ENCODE data around the gene HSD11B1L.

The HSD11B1L gene, protein sequence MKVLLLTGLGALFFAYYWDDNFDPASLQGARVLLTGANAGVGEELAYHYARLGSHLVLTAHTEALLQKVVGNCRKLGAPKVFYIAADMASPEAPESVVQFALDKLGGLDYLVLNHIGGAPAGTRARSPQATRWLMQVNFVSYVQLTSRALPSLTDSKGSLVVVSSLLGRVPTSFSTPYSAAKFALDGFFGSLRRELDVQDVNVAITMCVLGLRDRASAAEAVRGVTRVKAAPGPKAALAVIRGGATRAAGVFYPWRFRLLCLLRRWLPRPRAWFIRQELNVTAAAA

DNA sequence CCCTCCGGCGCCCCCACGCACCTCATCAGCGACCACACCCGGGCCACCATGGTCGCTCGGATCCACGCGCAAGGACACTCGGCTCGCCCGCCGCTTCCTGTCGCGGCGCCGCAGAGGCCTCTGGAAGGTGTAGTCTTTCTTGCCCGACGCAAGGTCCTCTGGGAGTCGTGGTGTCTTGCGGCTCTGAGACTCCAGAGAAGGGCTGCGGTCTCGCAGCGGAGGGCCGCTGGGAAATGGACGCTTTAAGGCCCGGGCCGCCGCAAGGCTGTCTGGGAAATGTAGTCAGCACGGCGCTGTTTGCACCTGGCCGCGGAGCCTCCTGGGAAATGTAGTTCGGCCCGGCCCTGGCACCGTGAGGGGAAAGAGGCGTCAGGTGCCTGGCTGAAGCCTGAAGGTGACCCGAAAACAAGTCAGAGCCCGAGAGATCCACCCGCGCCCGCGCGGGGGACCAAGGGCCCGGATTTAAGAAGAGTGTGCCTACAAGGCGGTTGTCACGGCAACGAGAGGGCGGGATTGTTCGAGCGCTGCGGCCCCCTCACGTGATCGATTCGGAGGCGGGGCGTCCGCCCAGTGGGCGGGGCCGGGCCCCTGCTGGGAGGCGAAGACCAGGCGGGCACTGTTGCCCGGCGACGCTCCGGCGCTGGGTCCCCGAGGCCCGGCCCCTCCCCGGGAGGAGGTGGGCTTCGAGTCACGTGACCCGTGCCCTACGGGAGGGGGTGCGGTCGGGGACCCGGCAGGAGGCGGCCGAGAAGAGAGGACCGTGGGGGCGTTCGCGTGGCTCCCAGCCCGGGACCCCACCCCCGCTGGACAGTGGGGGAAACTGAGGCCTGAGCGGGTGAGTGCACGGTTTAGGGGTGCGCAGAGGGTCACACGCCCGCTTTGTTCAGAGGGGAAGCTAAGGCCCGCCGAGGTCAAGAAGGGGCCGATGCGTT is at the start of gene HSD11B1L, which contains the start of gene MICOS13:
Gene HSD11B1L, plus strand, starts transcription at position 591 of the 932 bp plus-strand sequence. CDS start 3,806 bp downstream, outside the sequence.
Gene MICOS13, minus strand, starts transcription at position 80 of the 932 bp plus-strand sequence. Its CDS starts 30 bp downstream, at position 50.
- no peak for DNase-seq

DNA sequence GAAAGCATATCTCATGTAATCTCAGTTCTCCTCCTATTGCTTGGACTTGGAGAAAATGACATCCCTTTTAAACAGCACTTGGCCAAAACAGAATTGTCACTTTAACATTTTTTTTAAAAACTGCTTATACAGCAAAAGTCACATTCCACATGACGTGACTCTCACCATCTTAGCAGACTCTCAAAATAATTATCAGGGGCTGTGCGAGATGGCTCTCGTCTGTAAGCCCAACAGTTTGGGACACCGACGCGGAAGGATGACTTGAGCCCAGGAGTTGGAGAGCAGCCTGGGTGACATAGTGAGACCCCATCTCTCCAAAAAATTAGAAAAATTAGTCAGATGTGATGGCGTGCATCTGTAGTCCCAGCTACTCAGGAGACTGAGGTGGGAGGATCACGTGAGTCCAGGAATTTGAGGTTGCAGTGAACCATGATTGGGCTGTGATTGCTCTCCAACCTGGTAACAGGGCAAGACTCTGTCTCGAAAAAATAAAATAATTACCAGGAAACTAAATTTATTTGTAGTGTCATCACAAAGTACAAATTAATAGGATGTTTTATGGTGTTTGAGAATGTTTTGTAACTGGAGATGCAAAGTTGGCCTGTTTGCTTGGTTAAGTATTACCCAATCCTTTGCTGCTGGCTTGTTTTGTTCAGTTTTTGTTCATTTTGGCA is 49.1 kb upstream of the HSD11B1L start:
- no peak for DNase-seq

DNA sequence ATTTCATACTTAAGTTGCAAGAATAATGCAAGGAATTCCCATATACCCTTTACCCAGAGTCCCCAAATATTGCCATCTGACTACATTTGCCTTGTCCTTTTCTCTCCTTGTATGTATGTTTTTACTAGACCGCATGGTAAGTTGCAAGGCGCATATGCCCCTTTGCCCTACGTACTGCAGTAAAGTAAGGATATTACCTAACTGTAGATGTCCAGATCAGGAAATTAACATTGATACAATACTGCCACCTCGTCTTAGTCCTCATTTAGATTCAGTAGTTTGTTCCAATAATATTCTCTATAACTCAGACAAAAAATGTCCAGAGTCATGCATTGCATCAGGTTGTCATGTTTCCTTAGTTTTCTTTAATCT is 48.6 kb upstream of the HSD11B1L start:
- DNase-seq, result no peak

DNA sequence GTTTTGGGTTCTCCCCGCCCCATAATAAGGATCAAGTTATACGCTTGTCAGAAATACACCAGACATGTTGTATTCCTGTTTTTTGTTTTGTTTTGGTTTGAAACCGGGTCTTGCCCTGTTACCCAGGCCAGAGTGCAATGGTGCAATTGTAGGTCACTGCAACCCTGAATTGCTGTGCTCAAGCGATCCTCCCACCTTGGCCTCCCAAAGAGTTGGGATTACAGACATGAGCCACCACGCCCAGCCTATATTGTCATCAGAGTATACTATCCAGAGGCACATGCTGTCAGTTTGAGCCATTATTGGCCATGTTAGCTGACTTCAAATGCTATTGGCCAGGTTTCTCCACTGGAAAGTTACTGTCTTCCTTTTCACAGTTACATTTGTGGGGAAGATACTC is 48.2 kb upstream of the HSD11B1L start:
- no peak for DNase-seq

DNA sequence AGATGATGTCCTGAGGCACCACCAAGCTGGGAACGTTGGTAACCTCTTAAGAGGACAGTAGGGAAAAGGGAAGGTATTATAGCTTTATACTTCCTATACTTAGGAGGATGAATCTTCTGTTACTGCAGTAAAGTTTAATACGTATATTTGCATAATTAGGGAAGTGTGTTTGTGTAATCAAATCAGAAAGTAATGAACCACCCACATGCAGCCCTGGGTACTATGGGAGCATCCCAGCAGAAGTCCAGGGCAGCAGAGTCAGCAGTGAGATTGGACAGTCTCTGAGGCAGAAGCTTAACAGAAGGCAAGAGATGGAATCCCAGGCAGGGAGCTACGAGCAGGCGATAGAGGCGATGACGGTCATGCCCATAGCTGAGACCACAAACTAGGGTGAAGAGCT is 45.4 kb upstream of the HSD11B1L start:
- DNase-seq, result no peak

DNA sequence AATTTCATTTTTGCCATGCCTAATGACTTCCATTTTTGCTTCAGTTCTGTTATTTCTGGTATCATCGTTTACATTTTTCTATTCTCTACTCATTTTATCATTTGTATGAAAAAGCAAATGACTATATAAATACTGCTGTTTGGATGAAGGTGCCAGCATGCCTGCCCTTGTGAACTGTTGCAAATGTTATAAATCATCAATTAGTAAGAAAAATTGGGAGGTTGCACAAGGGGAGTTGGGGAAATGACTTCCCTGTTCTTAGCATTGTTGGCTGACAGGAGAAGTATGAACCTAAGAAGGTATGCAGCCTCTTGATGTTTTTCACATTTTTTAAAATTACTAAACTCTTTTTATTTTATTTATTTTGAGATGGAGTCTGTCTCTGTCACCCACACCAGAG is 42.9 kb upstream of the HSD11B1L start:
- DNase-seq, result no peak

DNA sequence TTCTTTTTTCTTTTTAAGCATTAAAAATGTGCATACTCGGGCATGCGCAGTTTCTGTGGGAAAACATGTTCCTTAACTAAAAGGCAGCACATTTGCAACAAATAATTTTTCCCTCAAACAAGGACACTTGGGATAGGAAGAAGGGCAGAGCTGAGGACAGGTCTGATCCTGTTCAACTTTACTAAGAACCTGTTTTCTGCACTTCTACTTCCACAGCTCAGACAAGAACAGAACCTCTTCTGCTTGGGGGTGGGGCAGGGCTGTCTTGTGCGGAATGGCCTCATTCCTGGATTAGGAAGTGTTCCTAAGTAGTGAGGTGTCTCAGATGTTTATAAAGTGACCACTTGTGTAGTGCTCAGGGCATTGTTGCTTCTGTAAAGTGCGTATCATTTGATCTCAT is 39.7 kb upstream of the HSD11B1L start:
- DNase-seq, result no peak

DNA sequence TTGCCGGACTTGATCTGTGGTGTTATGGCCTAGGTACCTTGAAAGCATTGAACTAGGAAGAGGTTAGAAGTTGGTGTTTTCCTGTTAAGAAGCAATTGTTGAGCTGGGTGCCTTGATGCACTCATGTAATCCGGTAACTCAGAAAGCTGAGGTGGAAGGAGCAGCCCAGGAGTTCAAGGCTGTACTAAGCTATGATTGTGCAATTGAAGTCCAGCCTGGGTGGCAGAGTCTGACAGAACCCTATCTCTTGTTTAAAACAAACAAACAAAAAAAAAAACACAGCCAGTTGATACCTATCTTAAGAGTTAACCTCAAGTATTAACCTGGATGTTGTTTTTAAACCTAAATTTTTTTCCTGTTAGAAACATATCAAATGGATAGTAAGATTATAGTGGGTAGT is 38.6 kb upstream of the HSD11B1L start:
- no peak for DNase-seq

DNA sequence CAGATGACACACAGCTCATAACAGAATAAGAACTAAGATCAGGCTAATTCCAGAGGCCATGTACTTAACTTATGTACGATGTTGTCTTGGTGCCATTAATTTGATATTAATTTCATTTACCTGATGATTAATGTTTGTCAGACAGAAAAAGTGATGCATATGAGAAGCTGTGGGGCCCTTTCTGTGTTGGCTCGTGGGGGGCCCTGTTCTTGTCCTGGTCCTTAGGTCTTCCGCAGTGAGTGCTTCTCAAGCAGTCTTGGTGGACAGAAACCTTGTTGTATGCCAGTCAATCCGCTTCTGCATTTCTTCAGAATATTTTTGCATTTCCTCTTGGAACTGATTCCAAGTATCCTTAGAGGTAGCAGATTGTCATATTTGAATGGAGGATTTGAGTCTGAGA is 37.8 kb upstream of the HSD11B1L start:
- DNase-seq, result no peak

DNA sequence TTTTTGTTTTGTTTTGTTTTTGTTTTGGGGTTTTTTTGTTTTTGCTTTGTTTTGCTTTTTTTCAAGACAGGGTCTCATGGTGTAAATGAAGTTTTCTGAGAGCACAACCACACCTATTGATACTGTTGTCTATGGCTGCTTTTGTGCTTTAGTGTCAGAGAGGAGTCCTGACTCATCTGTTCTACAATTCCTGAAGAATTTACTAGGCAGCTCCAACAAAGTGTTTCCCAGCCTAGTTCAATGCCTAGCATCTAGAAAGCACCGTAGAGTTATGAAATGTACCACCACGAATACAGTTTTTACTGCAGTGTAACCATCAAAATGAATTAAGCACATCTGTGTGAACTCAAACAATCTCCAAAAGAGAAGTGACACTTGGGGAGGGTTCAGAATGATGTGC is 36.8 kb upstream of the HSD11B1L start:
- no peak for DNase-seq

DNA sequence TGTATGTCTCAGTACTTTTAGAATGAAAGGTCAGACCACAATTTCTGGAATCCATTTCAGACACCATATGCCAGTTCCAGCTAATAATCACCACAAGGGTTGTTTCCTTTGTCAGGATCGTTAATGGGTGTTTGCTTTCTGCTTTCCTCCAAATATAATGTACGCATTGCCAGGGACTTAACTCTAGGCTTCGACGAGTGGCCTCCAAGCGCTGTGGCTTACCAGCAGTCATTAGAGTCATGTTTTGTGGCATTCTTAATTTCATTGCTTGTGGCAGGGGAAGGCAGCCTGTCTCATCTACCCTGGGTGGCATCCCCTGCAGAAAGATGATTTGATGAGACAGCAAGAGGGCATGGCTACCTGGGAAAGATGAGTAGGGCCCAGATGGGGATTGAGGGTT is 35.4 kb upstream of the HSD11B1L start:
- DNase-seq, result no peak

DNA sequence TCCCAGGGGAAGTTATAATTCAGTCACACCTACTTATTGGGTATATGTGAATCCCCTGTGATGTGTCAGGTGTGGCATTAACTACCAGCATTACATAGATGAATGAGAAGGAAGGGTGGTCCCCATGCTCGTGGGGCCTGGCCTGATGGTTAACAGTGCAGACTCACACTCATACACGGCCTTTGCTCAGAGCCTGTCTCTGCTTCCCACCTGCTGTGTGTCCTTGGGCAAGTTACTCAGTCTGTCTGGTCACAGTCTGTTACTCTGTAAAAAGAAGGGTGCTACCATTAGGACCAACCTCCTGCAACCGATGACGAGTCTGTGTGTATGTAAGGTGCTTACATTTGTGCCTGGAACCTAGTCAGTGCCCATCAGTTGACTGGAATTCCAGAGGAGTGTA is 34.1 kb upstream of the HSD11B1L start:
- no peak for DNase-seq

DNA sequence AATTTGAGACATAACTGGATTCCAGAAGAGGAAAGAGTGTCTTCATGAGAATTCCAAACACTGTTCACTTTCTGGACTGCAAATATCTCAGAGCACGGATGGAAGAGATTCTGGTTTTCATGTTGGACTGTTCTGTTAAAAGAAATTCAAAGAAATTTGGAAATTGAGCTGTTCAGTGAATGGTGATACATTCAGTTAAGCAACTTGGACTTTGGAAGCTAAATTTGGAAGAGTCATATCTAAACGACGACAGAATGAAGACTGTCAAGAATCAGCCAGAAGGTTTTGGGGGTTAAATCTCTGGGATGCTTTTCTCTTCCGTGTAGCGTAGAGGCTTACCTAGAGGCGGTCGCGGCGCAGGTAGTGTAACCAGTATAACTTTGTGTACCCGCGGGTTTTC is 32.4 kb upstream of the HSD11B1L start:
- DNase-seq, result no peak

DNA sequence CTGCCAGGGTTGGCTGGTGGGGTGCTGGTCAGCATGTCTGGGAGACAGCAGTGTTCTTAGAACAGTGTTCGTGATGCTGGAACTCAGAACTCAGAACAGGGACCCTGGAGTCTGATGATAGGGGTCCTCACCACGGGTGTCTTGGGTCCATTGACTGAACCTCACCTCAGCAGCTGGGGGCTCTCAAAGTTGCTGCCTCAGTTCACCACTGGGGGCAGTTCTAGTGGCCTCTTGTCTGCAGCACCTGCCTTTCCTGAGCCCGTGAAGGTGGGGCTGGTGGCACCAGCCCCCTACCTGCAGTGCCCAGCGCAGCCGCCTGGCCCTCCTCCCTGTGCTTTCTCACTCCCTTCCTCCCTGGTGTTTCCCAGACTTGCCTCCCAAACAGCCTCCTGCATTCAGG is 29.5 kb upstream of the HSD11B1L start:
- DNase-seq, result no peak

DNA sequence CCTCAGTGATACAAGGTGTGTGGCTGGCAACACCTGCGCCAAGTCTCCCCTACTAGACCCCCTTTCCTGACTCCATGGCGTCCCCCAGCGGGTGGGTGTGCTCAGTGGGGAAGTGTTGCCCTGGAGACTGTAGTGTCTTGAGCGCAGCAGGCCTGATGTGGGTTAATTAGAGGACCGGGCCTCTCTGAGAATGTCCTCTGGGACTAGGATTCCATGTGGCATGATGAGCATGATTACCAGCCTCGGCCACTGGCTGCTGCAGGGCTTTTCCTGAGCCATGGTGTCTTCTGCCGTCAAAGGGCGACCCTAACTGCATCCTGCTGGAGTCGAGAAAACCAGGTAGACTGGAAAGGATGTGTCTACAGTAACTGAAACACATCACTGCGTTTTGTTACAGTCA is 28.6 kb upstream of the HSD11B1L start:
- DNase-seq, result no peak

DNA sequence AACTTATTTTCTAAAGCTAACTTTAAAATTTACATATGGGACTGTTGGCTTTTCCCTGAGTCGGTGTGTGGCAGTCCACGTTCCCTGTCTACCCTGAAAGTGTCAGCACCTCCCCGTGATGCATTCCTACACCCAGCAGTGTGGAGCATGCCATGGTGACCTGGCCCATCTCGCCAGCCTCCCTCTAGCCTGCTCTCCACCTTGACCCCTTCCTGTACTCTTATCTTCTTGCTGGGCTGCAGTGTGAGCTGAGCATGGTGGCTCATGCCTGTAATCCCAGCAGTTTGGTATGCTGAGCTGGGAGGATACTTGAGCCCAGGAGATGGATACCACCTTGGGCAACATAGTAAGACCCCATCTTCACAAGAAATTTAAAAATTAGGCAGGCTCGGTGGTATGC is 25.9 kb upstream of the HSD11B1L start:
- no peak for DNase-seq

DNA sequence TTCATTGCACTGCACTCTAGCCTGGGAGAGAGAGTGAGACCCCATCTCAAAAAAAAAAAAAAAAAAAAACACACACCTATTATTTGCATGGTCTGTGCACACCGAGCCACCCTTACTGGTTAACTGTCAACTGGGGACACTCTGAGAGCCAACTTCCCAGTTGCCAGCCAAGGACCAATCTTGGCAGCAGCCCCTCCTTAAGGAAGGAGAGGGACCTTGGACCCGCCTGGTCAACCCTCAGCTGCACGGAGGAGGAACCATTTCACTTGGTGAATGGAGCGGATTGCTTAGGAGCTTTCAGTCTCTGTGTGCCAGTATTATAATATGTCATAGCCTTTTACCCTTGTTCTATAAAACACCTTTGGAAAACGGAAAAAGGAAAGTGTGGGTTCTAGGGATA is 25.4 kb upstream of the HSD11B1L start:
- DNase-seq, result no peak

DNA sequence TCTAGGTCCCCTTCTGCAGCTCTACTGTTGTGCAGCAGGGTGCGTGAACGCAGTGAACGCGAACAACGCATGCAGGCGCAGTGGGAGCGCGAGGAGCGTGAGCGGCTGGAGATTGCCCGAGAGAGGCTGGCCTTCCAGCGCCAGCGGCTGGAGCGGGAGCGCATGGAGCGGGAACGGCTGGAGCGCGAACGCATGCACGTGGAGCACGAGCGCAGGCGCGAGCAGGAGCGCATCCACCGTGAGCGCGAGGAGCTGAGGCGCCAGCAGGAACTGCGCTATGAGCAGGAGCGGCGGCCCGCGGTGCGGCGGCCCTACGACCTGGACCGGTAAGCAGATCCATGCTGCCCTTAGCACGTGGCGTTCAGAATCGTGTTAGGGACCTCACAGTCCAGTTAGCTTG is 19.3 kb upstream of the HSD11B1L start:
- no peak for DNase-seq

DNA sequence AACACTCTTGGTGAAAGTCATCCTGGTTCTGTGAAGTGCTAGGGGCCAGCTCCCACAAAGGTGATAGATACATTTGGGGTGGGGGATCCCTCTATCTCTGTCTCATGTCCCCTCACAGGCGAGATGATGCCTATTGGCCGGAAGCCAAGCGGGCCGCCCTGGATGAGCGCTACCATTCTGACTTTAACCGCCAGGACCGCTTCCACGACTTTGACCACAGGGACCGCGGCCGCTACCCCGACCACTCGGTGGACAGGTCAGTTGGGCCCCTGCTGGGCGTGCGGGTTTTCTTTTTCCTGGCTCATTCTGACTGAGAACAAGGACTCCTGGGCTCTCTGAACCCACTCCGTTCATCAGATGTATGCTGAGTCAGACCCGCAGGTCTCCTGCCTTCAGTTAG is 16.9 kb upstream of the HSD11B1L start:
- DNase-seq, result no peak

DNA sequence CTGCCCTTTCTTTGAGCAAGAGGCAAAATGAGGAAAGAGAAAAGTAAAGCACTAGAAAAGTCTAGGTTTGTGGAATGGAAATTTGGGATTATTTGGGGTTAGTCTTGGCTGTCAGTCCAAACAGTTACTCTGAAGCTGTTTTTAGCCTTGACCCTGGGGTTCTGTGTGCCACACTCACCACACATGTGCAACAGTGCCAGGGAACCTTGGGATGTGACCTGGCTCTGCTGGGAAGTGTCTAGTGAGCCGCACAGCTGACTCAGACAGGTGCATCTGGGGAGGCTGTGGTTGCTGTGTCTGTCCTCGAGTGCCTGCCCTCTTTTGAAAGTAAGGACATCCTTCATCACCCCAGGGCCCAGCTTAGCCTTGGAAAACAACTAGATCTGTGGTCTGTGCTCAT is 16.3 kb upstream of the HSD11B1L start:
- no peak for DNase-seq

DNA sequence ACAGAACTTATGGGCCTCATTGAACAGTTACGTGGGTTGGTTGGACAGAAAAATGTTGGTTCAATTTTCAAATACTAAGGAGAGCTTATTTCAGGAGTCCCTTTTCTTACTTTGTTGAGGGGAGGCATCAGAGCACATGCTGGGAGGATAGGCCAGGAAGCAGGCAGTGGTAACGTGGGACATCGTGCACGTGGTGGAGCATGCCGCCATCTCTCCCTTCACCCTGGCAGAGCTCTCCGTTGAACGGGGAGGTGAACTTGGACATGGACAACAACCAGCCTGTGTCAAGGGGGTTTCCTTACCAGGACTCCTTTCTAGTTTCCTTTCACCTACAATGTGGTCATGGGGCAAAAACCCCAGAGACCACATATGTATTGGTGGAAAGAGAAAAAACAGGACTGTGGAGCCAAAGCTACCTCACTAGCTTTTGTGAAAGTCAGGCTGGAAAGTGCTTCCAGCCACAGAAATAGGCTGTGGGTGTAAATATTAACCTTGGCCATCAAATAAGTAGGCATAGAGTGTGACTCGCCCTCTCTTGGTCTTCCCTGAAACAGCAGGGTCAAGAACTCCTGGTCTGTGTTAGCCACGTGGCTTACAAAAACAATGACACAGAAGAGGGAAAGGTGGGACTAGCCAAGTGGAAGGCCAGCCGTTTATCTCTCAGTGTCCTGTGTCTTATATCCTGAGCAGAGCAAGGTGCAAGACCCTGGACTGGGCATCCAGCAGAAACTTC is 14.9 kb upstream of the HSD11B1L start:
- DNase-seq, result no peak

DNA sequence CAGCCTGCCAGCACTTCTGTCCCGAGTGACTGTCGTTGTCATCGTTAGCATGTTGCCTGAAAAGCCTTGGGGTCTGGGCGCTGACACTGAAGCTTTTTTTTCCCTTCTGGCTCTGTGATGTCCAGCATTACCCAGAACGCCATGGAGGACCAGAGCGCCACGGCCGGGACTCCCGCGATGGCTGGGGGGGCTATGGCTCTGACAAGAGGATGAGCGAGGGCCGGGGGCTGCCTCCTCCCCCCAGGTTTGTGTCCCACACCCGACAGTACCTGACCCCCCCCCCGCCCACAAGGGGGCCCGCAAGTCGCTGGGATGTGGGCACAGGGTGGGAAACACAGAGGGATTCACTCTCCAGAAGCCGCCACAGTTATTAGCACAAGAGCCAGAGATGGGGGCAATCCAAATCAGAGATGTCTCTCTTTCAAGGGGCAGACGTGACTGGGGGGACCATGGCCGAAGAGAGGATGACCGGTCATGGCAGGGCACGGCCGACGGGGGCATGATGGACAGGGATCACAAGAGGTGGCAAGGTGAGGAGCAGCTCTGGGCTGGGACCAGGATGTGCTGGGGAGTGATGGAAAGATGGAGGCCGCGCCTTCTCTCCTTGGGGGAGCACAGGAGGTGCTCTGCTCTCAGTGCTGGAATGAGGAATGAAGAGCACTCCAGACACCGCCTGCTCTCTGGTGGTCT is 13.8 kb upstream of the HSD11B1L start:
- DNase-seq, result no peak
